Measurements from ENCODE around the gene AOC2.
"Not testable (repeated sequence)": the region's sequence is repeated elsewhere in the genome, so short reads cannot be mapped to it uniquely, and the experiment has no call there.

DNA sequence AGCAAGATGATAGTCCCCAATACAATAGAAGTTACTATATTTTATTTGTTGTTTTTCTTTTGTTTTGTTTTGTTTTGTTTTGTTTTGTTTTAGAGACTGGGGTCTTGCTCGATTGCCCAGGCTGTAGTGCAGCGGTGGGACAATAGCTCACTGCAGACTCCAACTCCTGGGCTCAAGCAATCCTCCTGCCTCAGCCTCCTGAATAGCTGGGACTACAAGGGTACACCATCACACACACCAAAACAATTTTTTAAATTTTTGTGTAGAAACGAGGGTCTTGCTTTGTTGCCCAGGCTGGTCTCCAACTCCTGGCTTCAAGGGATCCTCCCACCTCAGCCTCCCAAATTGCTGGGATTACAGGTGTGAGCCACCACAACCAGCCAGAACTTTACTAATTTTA lies 55.6 kb downstream of the AOC2 start:
- not testable (repeated sequence) for TF ChIP-seq POLR2A (IDR thresholded peaks at IDR 0.05; ENCODE audit: low read depth, low read length); POLR2AphosphoS5 (IDR thresholded peaks at IDR 0.05; ENCODE audit: low read depth, low read length); TAF1 (IDR thresholded peaks at IDR 0.05; ENCODE audit: borderline replicate concordance, low read depth, low read length)
